Measurements from ENCODE around the gene LYL1.
A peak's percentile ranks its signal among the peaks of the same experiment; 100 is the strongest.

LYL1 gene

DNA sequence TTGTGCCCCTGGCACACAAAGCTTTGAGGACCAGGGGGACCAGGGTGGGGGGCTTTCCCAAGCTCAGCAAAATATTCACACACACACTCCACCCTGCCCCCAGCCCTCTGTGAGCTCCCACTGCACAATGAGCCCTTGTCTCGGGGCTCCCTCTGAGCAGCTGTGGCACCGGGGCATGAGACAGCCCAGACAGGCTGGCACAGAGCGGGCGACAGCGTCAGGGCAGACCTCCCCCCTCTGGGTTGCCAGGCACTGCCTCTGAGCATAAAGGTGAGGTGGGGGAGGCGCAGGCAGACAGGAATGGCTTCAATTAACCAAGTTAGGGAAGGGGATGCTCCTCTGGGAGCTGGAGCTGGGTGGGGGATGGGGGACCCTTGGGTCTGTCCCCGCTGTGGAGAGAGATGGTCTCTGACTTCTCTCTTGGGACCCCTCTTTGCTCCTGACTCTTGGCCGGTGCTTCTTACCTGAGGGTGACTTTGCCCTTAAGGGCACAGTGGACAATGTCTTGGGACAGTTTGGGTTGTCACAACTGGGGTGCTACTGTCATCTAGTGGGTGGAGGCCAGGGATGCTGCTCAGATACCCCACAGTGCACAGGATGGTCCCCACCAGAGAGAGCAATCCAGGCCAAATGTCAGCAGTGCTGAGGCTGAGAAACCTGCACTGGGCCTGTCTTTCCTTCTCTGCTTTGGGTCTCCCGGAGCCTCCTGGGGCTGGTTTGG lies 30.3 kb downstream of the LYL1 start:
- H3K36me3 Mint-ChIP-seq (ENCODE audit: low read depth) = no peaks in the 10 kb centered on the region
- TF ChIP-seq, protein P1, sequence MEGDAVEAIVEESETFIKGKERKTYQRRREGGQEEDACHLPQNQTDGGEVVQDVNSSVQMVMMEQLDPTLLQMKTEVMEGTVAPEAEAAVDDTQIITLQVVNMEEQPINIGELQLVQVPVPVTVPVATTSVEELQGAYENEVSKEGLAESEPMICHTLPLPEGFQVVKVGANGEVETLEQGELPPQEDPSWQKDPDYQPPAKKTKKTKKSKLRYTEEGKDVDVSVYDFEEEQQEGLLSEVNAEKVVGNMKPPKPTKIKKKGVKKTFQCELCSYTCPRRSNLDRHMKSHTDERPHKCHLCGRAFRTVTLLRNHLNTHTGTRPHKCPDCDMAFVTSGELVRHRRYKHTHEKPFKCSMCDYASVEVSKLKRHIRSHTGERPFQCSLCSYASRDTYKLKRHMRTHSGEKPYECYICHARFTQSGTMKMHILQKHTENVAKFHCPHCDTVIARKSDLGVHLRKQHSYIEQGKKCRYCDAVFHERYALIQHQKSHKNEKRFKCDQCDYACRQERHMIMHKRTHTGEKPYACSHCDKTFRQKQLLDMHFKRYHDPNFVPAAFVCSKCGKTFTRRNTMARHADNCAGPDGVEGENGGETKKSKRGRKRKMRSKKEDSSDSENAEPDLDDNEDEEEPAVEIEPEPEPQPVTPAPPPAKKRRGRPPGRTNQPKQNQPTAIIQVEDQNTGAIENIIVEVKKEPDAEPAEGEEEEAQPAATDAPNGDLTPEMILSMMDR (IDR thresholded peaks at IDR 0.05; ENCODE audit: unreplicated experiment in 3 of 3) = no peak
- H3K4me3 Mint-ChIP-seq = no peak overlapping the region
- H3K4me1 Mint-ChIP-seq = peaks cover 60% of the 10 kb centered on the region
- no peaks in the 10 kb centered on the region for H3K9me3 Mint-ChIP-seq
- H3K27ac Mint-ChIP-seq = peak overlapping the region in 1 of 3 experiments; percentile 74
- peaks cover 49% of the 10 kb centered on the region for H3K27me3 Mint-ChIP-seq (ENCODE audit: low read depth)

DNA sequence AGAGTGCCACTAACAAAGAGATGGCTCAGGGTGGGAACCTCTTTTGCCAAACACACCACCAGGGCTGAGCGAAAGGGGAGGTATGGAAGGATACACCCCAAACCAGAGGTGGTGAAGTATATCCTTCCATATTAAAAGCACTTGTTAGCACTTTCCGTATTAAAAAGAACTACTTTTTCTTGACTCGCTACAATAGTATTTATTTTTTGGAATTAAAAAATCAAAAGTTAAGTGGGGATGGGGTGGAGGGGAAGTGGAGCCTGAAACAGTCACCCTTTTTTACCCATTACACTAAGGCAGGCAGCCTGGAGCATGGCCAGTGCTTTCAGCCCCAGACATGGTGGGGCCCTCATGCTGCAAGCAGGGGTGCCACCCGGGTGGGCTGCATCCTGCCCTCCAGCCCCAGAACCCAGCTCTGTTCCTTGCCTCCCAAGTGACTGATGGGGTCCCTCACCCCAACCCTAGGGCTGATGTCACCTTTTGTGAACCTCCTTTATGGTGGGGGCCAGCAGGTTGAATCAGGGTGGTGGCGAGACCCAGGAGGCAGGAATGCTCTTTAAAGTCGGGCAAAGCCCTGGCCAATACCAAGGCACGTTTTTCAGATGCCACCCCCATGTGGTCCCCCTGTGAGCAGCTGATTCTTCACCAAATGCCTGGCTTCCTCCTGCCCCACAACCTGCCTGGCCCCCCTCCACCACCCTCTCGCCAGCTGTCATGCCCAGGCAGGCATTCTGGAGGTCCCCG lies 31.0 kb downstream of the LYL1 start:
- no peaks in the 10 kb centered on the region for H3K36me3 Mint-ChIP-seq (ENCODE audit: low read depth)
- peak overlapping the region in 2 of 3 experiments; percentile 37 to 74 for H3K27ac Mint-ChIP-seq
- H3K4me3 Mint-ChIP-seq = no peak overlapping the region
- H3K27me3 Mint-ChIP-seq (ENCODE audit: low read depth) = peaks cover 50% of the 10 kb centered on the region
- H3K4me1 Mint-ChIP-seq = peaks cover 61% of the 10 kb centered on the region
- no peaks in the 10 kb centered on the region for H3K9me3 Mint-ChIP-seq
- TF ChIP-seq, protein P1 (IDR thresholded peaks at IDR 0.05; ENCODE audit: unreplicated experiment in 3 of 3) = no peak

DNA sequence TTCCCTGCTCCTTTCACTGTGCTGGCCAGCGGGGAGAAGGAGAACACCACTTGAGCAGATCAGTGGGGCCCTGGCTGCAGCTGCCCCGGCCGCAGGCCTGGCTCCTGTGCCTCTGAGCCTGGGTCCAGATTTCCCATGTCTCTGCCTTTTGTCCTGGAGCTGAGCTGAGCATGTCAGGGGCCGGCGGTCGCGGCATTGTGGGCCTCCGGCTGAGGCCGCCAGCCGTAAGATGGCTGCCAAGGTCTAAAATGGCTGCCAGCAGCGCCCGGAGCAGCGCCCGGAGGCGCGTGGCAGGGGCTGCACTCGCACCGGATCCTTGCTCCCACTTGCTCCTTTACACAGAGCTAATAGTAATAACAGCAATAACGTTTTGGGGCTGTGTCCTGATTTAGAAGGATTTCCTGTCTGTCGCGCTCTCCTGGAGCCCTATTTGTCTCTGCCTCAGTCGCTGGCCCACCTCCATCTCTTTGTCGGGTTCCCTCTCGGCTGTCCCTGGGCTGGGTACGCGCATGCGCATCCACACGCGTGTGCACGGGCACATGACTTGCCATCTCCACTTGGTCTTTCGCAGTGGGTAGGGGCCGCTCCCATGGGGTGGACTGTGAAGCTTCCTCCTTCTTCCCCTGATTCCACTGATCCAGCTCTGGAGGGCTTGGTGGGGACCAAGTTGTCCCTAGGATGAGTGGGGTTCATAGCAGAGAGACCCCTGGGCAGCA lies 32.1 kb downstream of the LYL1 start:
- Mint-ChIP-seq H3K27ac (peak overlapping the region in 2 of 3 experiments; percentile 25 to 59), H3K4me1 (peaks cover 62% of the 10 kb centered on the region)
- TF ChIP-seq, protein P1 (IDR thresholded peaks at IDR 0.05; ENCODE audit: unreplicated experiment in 3 of 3) = no peak

DNA sequence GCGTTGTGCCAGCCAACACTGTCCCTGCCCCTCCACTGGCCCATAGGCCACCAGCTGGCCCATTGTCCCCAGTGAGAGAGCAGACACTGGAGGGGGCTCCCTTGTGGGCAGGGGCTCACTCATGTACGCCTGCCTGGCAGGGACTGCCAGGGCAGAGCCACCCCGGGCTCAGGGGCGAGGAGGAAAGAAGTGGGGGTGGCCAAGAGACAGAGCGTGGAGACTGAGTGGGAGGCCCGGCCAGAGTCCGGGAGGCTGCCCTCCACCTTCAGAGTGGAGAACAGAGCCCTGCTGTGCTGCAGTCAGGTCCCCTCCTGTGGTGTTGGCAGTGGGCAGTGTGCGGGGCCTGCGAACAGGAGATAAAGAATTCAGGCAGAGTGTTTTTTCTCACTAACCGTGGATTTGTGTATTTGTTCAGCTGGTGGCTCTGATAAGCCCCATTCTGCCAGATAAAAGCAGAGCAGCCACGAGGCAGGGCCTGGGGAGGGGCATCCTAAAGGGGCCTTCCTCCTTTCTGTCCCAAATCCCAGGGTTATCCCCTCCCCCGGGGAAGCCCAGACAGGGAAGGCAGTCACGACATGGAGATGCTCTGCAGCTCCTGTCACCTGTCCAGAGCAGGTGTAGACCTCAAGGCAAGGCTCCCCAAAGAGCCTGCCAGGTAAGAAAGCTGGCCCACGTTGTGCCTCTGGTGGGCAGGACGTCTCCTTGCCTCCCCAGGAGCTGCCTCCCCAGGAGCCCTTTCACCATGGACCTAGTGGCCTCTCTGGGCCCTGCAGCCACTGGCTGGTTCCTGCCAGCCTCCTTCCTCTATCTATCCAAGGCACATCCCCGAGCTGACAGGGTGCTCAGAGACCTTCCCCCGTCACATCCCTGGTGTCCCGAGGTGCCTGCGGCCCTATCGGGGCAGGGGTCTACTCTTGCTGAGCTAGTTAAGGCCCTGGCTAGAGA lies 33.0 kb downstream of the LYL1 start:
- no peak overlapping the region for H3K4me3 Mint-ChIP-seq
- H3K27me3 Mint-ChIP-seq (ENCODE audit: low read depth) = peaks cover 54% of the 10 kb centered on the region
- TF ChIP-seq, protein P1 (IDR thresholded peaks at IDR 0.05; ENCODE audit: unreplicated experiment in 3 of 3) = no peak
- peak overlapping the region in 2 of 3 experiments; percentile 25 to 59 for H3K27ac Mint-ChIP-seq
- no peaks in the 10 kb centered on the region for H3K36me3 Mint-ChIP-seq (ENCODE audit: low read depth)
- H3K4me1 Mint-ChIP-seq = peaks cover 66% of the 10 kb centered on the region
- H3K9me3 Mint-ChIP-seq = no peaks in the 10 kb centered on the region

More for the DNA sequence above, 32.1 kb downstream of the LYL1 start:
- Mint-ChIP-seq H3K27me3 (ENCODE audit: low read depth) (peaks cover 52% of the 10 kb centered on the region), H3K4me3 (no peak overlapping the region), H3K36me3 (ENCODE audit: low read depth) (no peaks in the 10 kb centered on the region), H3K9me3 (no peaks in the 10 kb centered on the region)

DNA sequence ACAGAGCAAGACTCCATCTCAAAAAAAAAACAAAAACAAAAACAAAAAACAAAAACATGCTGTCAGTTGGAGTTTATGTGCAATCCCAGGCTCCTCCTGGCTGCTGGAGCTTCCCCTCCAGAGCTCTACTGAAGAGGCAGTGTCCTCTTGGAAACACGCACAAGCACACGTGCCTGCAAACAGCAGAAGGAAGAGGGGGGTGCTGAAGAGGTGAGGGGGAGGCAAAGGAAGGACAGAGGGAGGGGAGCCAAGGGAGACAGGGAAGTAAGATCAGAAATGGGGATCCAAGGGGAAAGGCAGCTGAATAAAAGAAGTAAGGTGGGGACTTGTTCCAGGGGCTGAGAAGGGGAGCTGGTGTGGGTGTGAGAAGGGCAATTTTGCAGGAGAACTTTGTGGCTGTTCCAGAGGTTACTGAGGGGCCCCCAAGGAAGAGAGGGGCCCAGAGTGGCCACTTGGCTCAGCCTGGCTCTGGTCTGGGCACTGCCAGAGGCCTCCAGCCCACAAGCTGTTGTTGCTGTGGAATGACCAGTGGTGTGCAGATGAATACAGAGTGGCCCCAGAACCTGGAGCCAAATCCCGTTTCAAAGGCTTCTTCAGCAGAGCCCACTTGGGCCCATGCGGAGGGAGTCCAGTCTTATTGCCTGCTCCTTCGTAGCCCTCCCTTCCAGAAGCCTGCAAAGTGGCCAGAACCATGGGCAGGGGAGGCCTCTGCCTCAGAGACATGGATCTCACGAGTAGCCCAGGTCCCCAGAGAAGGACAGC lies 34.4 kb downstream of the LYL1 start:
- no peaks in the 10 kb centered on the region for H3K36me3 Mint-ChIP-seq (ENCODE audit: low read depth)
- TF ChIP-seq, protein P1 (IDR thresholded peaks at IDR 0.05; ENCODE audit: unreplicated experiment in 3 of 3) = no peak
- peaks cover 72% of the 10 kb centered on the region for H3K4me1 Mint-ChIP-seq
- peak overlapping the region; percentile 20 to 72 (median 25) for H3K27ac Mint-ChIP-seq
- no peaks in the 10 kb centered on the region for H3K9me3 Mint-ChIP-seq
- peak overlapping the region in 1 of 3 experiments; percentile 22 for H3K4me3 Mint-ChIP-seq
- H3K27me3 Mint-ChIP-seq (ENCODE audit: low read depth) = peaks cover 57% of the 10 kb centered on the region
